ENCODE measurements around the gene B3GNT5. TPM values are rescaled to one million over a fixed set of nuclear protein-coding genes. Genes with fewer than 3 reads are reported as not detected.

B3GNT5 gene
- total and polyA plus RNA-seq, 10 of the 15 experiments (the other 5 are each of a cell fraction or from before 2014, with no cell fraction given): 0.24 to 1.1 (median 0.48) TPM

DNA sequence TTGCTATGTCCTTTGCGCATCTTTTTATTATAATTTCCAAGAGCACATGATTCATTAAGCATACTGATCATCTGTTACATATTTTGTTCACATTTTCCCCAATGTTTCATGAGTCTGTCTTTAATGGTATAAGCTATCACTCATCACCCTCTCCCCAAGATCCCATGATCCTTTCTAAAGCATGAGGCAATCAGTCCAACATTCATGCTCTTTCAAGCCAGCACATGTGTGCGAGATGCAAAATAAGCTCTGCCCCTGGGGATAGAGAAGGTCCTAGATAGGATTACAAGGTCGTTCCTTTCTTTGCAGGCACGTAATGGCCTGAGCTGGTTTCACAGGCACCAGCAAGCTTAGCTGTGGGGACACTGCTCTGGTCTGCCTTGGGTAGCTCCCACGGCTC, 32.2 kb upstream of the B3GNT5 start:
- ChIA-PET POLR2A (interaction anchor here (0.6 kb wide), 1 partner anchor 41 kb away, joined by 3 read pairs; no protein-coding TSS in a partner anchor), SMC1A (ENCODE audit: uncharacterized antibody, unreplicated experiment) (interaction anchor here (1.0 to 1.7 kb wide), 4 partner anchors 9 to 162 kb away, joined by 3 to 4 read pairs (median 4); no protein-coding TSS in a partner anchor), CTCF (interaction anchor here (0.9 to 1.6 kb wide), 5 partner anchors 38 to 162 kb away, joined by 3 to 5 read pairs (median 3); no protein-coding TSS in a partner anchor)
- TF ChIP-seq JUND (IDR thresholded peaks at IDR 0.05; ENCODE audit: low read depth, low read length) (no peak), CBFB (IDR thresholded peaks at IDR 0.05; ENCODE audit: low read depth) (no peak), CHD1 (IDR thresholded peaks at IDR 0.05; ENCODE audit: low read depth, low read length) (no peak), JUNB (IDR thresholded peaks at IDR 0.05) (no peak), TCF12 (IDR thresholded peaks at IDR 0.05; ENCODE audit: low read depth, low read length) (no peak), GABPA (IDR thresholded peaks at IDR 0.05; ENCODE audit: low read depth) (no peak), TCF7 (IDR thresholded peaks at IDR 0.05; ENCODE audit: borderline replicate concordance) (no peak), NFYA (IDR thresholded peaks at IDR 0.05; ENCODE audit: borderline replicate concordance, low read depth, low read length) (no peak)
- TF ChIP-seq, protein P1, sequence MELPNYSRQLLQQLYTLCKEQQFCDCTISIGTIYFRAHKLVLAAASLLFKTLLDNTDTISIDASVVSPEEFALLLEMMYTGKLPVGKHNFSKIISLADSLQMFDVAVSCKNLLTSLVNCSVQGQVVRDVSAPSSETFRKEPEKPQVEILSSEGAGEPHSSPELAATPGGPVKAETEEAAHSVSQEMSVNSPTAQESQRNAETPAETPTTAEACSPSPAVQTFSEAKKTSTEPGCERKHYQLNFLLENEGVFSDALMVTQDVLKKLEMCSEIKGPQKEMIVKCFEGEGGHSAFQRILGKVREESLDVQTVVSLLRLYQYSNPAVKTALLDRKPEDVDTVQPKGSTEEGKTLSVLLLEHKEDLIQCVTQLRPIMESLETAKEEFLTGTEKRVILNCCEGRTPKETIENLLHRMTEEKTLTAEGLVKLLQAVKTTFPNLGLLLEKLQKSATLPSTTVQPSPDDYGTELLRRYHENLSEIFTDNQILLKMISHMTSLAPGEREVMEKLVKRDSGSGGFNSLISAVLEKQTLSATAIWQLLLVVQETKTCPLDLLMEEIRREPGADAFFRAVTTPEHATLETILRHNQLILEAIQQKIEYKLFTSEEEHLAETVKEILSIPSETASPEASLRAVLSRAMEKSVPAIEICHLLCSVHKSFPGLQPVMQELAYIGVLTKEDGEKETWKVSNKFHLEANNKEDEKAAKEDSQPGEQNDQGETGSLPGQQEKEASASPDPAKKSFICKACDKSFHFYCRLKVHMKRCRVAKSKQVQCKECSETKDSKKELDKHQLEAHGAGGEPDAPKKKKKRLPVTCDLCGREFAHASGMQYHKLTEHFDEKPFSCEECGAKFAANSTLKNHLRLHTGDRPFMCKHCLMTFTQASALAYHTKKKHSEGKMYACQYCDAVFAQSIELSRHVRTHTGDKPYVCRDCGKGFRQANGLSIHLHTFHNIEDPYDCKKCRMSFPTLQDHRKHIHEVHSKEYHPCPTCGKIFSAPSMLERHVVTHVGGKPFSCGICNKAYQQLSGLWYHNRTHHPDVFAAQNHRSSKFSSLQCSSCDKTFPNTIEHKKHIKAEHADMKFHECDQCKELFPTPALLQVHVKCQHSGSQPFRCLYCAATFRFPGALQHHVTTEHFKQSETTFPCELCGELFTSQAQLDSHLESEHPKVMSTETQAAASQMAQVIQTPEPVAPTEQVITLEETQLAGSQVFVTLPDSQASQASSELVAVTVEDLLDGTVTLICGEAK (IDR thresholded peaks at IDR 0.05; ENCODE audit: borderline replicate concordance): no peak
- TF ChIP-seq, protein P2, sequence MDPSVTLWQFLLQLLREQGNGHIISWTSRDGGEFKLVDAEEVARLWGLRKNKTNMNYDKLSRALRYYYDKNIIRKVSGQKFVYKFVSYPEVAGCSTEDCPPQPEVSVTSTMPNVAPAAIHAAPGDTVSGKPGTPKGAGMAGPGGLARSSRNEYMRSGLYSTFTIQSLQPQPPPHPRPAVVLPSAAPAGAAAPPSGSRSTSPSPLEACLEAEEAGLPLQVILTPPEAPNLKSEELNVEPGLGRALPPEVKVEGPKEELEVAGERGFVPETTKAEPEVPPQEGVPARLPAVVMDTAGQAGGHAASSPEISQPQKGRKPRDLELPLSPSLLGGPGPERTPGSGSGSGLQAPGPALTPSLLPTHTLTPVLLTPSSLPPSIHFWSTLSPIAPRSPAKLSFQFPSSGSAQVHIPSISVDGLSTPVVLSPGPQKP (IDR thresholded peaks at IDR 0.05; ENCODE audit: low read depth, low read length): no peak
- TF ChIP-seq, protein P3, sequence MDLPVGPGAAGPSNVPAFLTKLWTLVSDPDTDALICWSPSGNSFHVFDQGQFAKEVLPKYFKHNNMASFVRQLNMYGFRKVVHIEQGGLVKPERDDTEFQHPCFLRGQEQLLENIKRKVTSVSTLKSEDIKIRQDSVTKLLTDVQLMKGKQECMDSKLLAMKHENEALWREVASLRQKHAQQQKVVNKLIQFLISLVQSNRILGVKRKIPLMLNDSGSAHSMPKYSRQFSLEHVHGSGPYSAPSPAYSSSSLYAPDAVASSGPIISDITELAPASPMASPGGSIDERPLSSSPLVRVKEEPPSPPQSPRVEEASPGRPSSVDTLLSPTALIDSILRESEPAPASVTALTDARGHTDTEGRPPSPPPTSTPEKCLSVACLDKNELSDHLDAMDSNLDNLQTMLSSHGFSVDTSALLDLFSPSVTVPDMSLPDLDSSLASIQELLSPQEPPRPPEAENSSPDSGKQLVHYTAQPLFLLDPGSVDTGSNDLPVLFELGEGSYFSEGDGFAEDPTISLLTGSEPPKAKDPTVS (IDR thresholded peaks at IDR 0.05; ENCODE audit: low read depth, low read length): no peak
- TF ChIP-seq, protein P4, sequence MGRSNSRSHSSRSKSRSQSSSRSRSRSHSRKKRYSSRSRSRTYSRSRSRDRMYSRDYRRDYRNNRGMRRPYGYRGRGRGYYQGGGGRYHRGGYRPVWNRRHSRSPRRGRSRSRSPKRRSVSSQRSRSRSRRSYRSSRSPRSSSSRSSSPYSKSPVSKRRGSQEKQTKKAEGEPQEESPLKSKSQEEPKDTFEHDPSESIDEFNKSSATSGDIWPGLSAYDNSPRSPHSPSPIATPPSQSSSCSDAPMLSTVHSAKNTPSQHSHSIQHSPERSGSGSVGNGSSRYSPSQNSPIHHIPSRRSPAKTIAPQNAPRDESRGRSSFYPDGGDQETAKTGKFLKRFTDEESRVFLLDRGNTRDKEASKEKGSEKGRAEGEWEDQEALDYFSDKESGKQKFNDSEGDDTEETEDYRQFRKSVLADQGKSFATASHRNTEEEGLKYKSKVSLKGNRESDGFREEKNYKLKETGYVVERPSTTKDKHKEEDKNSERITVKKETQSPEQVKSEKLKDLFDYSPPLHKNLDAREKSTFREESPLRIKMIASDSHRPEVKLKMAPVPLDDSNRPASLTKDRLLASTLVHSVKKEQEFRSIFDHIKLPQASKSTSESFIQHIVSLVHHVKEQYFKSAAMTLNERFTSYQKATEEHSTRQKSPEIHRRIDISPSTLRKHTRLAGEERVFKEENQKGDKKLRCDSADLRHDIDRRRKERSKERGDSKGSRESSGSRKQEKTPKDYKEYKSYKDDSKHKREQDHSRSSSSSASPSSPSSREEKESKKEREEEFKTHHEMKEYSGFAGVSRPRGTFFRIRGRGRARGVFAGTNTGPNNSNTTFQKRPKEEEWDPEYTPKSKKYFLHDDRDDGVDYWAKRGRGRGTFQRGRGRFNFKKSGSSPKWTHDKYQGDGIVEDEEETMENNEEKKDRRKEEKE (IDR thresholded peaks at IDR 0.05): no peak
- TF ChIP-seq, protein P5, sequence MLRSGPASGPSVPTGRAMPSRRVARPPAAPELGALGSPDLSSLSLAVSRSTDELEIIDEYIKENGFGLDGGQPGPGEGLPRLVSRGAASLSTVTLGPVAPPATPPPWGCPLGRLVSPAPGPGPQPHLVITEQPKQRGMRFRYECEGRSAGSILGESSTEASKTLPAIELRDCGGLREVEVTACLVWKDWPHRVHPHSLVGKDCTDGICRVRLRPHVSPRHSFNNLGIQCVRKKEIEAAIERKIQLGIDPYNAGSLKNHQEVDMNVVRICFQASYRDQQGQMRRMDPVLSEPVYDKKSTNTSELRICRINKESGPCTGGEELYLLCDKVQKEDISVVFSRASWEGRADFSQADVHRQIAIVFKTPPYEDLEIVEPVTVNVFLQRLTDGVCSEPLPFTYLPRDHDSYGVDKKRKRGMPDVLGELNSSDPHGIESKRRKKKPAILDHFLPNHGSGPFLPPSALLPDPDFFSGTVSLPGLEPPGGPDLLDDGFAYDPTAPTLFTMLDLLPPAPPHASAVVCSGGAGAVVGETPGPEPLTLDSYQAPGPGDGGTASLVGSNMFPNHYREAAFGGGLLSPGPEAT (IDR thresholded peaks at IDR 0.05; ENCODE audit: low read depth): no peak

More for the DNA sequence above, 32.2 kb upstream of the B3GNT5 start:
- no peaks in the 10 kb centered on the region for H3K9me3 ChIP-seq (replicated peaks; ENCODE audit: control insufficient read depth, insufficient read depth, low read length)
- RAD21 ChIA-PET (ENCODE audit: unreplicated experiment): interaction anchor here (1.8 kb wide), 1 partner anchor 162 kb away, joined by 4 read pairs; no protein-coding TSS in a partner anchor
- no peak overlapping the region for H3K27ac ChIP-seq (ENCODE audit: control insufficient read depth, insufficient read depth)
- intact Hi-C loops (cut with micrococcal nuclease; ENCODE audit: unreplicated experiment) (no loop called here), in situ Hi-C loops (cut with MboI) (no loop called here)
- no peaks in the 10 kb centered on the region for H3K79me2 ChIP-seq (ENCODE audit: control insufficient read depth, insufficient read depth, low read length)
- no peak for FAIRE-seq
- ATAC-seq: no peak
- H3K27me3 ChIP-seq (replicated peaks in 1 of 2; ENCODE audit: control insufficient read depth in 2 of 2, insufficient read depth in 2 of 2, low read length in 1 of 2): 0 out of 4 replicates have a peak, but pooled peaks cover 0 to 3% of the 10 kb centered on the region in 2 experiments
- H3K9ac ChIP-seq (ENCODE audit: control insufficient read depth, insufficient read depth, low read length): no peak overlapping the region
- WGBS (ENCODE audit: insufficient coverage, insufficient replicate concordance, low lambda C conversion rate, missing lambda C conversion rate): 56% methylated on average over 5 of the region's 5 CpGs
- no peaks in the 10 kb centered on the region for H3K4me1 ChIP-seq (ENCODE audit: control insufficient read depth, insufficient read depth, low read length)
- no TSS peak for BruUV-seq (replicated peaks)
- no peak for DNase-seq (ENCODE audit: low read depth, low spot score)
- no peak overlapping the region for H3K4me2 ChIP-seq (ENCODE audit: control insufficient read depth, insufficient read depth)
- H4K20me1 ChIP-seq (ENCODE audit: control insufficient read depth, insufficient read depth): no peaks in the 10 kb centered on the region
- no peaks in the 10 kb centered on the region for H3K36me3 ChIP-seq (ENCODE audit: control insufficient read depth in 2 of 2, insufficient read depth in 2 of 2, low read length in 1 of 2)
- H3K4me3 ChIP-seq: no peak overlapping the region
- H2AFZ ChIP-seq (ENCODE audit: control insufficient read depth, low read depth, low read length): no peak overlapping the region
